Erythroblast (primary cell): ENCODE data around the gene CLIP4.

Experiments used
- GATA1 ChIP-seq: IDR thresholded peaks from 2 replicates; pipeline ENCODE4 v1.6.1; 2011; ENCODE audit warnings: low read depth, mild to moderate bottlenecking, control low read depth, low read length, moderate library complexity
- POLR2A ChIP-seq: IDR thresholded peaks from 2 replicates; pipeline ENCODE4 v1.6.1; 2011; ENCODE audit warnings: mild to moderate bottlenecking, low read length

DNA sequence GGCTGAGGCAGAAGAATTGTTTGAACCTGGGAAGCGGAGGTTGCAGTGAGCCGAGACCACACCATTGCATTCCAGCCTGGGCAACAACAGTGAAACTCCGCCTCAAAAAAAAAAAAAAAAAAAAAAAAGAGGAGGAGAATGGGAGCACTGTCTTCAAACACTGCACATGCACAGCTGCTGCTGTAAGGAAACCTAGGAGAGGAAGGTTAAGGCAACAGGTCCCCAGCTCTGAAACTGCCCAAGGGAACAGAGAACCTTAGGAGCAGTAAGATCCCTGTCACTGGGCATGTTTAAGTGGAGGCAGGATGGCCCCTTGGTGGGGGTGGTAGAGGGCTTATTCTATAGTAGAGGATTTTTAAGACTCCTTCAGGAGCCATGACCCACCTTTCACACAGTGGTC lies 111.2 kb downstream of the CLIP4 start:
- TF ChIP-seq POLR2A: no peak
- no peak for TF ChIP-seq GATA1
